Measurements from ENCODE around the gene U2AF2. TPM values are rescaled to one million over a fixed set of nuclear protein-coding genes. Genes with fewer than 3 reads are reported as not detected.

Gene U2AF2
- total and polyA plus RNA-seq, 2 of the 8 experiments (the other 6 are each of a cell fraction or from before 2014, with no cell fraction given), result 162 to 252 TPM

GRCh38 chr19:55673889-55674288 lies 19.1 kb downstream of the U2AF2 start (continued):
- TF ChIP-seq E2F6 (IDR thresholded peaks at IDR 0.05) (no peak), CREB1 (IDR thresholded peaks at IDR 0.05) (no peak), NANOG (IDR thresholded peaks at IDR 0.05; ENCODE audit: insufficient read depth, low read depth, low read length, poor library complexity, severe bottlenecking) (no peak)

Data from H1 (cell line).